ENCODE measurements around the gene S100A11.
"Not testable (repeated sequence)": the region's sequence is repeated elsewhere in the genome, so short reads cannot be mapped to it uniquely, and the experiment has no call there.

The S100A11 gene

DNA sequence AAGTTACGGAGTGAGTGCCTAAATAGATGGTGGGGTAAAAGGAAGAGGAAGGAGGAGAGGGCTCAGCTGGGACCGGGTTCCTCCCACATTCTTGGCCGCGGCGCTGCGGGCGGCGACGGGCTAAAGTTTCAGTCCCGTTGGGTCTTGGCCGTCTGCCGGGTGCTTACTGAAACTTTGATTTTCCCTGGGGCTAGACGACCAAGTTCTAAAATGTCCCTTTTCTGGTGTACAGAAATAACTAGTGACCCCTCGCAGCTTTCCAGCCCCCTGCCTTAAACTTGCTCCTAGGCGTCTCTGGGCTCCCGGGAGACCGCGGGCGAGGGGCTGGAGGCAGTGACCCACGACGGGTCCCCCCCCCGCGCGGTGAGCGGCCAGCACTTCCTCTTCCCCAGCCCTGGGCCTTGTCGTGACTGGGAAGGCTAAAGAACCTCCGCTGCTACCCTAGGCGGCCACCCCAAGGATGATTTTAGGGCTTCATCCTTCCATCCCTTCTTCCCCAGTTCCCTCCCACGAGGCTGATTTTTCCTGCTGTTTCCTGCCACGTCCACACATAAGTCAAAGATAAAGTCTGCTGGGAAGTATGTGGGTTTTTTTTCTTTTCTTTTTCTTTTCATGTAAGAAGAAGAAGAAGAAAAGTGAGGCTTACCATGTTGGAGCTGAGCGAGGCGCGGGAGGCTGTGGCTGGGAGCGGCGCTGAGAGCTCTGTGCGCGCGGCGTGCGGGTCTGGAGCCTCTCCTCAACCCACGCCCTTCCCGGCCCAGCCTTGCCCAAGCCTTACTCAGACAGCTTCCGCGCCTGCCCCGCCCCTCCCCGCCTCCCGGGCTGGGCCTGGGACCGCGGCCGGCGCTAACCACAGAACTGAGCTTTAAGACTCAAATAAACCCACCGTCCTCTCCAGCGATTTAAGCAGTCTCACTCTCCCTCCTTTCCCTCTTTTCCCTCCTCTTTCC lies at the start of gene S100A11:
S100A11 (minus strand) TSS at position 738 of the 950 bp plus-strand sequence; CDS start at position 649, 89 bp downstream.
- no peak for DNase-seq

- DNase-seq = no peak
Observed at GRCh38 chr1:152084853-152085252, 48.0 kb upstream of the S100A11 start.

- DNase-seq = not testable (repeated sequence)
Observed at GRCh38 chr1:152081026-152081425, 44.2 kb upstream of the S100A11 start.

DNA sequence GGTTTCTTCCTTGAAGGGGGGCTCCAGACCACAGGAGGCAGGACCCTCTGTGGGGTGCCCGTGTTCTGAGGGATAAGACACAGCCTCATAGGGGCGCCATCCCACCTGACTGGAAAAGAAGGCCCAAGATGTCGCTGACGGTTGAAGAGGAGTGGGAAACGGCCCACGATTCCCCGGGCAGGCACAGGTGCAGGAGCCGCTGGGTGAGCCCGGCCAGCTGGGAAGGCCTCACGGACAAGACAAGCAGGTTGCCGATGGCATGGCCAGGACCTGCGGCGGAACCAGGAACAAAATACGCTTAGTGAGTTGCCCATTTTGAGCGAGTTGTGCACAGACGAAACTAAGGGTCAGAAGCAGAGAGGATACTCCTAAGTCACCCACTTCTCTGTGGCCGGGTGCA lies 43.7 kb upstream of the S100A11 start:
- DNase-seq = not testable (repeated sequence)

DNA sequence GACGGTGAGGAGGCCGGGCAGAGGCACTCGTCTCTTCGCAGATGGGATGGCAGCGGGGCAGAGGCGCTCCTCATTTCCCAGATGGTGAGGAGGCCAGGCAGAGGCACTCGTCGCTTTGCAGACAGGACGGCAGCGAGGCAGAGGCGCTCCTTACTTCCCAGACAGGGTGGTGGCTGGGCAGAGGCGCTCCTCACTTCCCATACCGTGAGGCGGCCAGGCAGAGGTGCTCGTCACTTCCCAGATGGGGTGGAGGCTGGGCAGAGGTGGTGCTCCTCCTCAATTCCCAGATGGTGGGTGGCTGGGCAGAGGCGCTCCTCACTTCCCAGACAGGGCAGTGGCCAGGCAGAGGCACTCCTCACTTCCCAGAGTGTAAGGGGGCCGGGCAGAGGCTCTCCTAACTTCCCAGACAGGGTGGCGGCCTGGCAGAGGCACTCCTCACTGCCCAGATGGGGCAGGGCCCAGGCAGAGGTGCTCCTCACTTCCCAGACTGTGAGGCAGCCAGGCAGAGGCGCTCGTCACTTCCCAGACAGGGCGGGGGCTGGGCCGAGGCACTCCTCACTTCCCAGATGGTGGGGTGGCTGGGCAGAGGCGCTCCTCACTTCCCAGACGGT lies 42.1 kb upstream of the S100A11 start:
- DNase-seq = no peak

DNA sequence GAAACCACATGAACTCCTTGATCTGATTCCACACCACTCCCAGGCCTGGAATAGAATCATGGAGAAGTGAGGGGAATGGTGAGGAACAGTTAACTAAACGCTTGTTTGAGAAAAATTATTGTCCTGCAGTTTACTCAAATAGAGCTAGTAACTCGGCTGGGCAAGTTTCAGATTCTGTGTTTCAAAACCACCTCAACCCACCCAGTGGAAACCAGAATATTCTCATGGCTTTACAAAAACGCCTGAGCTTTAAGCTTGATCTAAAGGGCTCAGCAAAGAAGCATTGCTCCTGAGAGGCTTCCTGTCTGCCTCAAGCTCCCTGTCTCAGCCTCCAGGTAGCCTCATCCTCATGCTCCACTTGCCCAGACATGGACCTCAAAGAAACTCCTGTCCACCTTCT lies 35.5 kb upstream of the S100A11 start:
- DNase-seq = no peak

DNA sequence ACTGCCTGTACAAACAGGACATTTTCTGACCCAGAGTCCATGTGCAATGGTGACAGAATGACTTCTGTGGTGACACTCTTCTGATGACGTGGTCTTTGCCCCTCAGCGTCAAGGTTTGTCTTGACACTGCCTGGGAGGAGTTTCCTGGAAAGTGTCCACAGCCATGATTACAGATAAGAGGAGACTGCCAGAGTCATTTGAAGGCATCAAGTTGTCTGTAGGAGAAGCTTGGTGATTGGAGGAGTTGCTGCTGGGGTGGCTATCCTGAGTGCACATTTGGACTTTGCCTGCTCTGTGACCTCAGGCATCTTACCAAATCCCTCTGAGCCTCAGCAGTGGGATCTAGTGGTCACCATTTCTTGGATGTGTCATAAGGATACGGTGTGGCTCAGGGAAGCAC lies 34.3 kb upstream of the S100A11 start:
- no peak for DNase-seq

- DNase-seq = no peak
Observed at GRCh38 chr1:152067929-152068328, 31.1 kb upstream of the S100A11 start.

GRCh38 chr1:152067150-152067549 lies 30.3 kb upstream of the S100A11 start:
- no peak for DNase-seq

- DNase-seq = no peak
Observed at GRCh38 chr1:152061952-152062351, 25.1 kb upstream of the S100A11 start.

DNA sequence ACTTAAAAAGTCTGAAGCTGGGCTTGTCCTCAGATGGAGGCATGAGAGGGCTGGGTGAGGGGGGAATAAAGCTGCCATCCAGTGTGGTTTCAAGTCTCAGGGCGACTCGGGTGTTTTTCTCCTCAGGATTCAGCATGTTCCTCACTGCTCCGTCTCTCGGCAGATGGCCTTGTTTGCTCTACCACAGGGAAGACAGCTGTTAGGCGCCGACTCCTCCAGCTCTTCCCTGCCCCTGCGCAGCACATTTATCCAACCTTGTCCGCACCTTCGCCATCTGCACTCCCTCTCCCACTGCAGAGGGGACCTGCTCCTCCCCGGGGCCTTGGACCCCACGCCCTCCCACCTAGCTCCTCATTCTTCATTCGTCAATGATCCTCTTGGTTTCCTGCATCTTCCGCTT lies 16.6 kb upstream of the S100A11 start:
- DNase-seq = peak; percentile 66

DNA sequence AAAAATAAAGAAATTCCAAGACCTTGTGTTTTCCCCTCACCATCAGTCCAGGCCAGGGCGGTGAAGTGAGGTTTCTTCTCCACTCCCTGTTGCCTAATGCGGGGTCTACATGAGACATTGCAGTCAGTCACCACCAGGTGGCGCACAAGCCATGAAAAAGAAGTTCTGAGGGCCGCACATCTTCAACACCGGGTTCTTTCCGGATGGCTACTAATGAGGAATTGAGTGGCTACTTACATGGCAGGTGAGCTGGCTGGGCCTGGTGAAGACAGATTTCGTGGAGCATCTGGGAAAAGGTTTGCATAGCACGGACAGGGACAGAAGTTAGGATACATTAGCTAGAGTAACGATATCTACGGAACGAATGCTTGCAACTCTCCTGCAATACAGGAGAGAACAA lies 15.8 kb upstream of the S100A11 start:
- peak; percentile 59 for DNase-seq

GRCh38 chr1:152050886-152051675 lies 14.3 kb upstream of the S100A11 start:
- no peak for DNase-seq

GRCh38 chr1:152049291-152050083 lies 12.7 kb upstream of the S100A11 start:
- no peak for DNase-seq

DNA sequence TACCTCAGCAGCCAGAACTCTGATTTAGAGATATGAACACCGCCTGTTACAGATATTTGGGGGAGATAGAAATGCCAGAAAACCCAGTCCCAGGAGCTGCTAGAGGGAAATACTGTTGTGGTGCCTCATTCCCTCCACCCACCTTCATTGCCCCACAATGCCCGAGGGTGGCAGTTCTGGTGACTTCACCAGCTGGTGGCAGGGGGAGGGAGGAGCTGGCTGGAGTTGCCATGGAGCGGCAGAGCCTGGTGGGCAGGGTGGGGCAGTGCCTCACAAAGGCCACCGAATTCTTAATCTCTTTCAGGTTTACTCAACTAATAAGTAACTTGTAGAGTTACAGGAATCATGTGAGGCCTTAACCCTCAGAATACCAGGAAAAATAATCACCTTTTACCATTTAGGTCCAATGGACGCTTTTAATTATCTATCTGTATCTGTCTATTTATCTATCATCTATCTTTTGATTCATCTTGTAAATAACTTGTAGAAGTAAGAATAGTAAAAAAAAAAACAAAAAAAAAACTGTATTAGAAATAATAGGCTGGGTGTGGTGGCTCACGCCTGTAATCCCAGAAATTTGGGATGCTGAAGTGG lies 11.7 kb upstream of the S100A11 start:
- DNase-seq = no peak

DNA sequence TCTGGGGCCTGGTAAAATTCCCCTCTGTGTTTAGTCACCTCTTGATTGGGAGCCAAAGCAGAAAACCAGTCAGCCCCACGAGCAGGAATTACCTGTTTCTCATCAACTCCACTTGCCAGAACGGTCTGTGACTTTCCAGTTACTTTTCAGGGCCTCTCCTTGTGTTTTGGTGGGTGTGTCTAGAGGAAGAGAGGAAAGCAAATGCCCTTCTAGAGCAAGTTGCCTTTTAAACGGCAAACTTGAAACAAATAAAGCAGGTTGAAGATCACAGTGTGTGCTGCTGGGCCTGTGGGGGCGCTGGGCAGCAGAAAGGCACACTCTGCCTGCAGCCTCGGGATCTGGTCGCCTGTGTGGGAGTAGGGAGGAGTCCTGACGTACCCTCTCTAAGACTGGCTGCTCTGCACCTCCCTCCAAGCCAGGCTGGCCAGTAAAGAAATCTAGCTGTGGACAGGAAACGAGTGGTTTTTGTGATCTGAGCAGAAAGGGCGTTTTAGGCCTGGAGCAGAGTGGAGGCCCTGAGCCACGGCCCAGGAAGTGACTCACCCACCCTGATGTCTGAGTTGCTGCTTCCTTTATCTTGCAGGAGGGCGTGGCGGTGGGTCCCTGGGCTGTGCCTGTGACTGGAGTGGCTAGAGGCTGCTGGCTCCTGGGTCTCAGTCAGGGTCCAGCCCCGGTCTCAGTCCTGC lies 11.1 kb upstream of the S100A11 start:
- DNase-seq = peak; percentile 55

DNA sequence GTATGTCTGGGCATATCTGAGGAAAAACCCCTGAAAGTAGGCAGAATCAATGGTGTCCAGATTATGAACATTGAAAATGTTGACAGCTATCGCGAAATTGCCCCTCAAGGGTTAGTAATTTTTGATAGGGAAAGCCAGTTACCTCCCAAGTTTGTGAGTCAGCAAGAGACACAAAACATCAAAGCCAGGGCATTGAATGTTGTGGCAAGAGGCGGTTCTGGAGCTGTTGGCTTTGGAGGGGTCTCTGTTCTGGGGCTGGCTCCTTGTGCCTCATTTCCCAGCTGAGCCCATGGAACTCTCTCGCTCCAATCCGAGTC lies 10.6 kb upstream of the S100A11 start:
- no peak for DNase-seq

DNA sequence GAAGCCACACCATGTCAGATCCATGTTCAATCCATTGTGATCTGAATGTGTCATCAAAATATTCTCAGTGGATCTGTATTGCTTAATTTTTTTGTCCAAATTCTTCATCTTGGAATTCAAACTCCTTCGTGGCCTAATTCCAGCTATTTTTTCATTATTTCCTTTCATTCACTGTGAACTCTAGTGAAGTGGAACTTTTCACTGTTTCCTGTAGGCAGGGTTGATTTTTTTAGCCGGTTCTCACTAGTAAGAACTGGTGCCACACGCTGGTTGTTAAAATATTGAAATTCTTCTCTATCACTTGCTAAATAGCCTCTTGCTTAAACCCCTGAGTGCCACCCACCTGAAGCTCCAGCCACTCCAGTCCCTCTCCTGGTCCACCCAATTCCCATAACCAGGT lies 7.6 kb upstream of the S100A11 start:
- no peak for DNase-seq

DNA sequence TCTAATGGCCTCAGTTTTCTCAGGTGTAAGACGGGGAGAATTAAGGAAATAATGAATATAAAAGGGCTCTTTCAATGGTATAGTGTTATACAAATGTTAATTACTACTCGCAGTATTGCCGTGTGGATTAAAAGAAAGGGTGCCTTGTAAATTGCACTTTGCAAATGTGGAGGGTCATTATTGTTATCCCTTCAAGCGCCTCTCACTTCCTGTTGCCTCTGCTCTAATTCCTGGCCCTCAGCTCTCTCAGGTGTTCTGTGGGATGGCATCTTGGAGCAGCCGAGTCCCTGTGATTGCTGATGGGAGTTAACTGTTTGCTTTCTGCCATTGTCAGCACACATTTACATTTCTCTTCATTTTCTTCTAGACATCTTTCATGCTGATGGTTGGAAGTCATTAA lies 7.1 kb upstream of the S100A11 start:
- DNase-seq = no peak

DNA sequence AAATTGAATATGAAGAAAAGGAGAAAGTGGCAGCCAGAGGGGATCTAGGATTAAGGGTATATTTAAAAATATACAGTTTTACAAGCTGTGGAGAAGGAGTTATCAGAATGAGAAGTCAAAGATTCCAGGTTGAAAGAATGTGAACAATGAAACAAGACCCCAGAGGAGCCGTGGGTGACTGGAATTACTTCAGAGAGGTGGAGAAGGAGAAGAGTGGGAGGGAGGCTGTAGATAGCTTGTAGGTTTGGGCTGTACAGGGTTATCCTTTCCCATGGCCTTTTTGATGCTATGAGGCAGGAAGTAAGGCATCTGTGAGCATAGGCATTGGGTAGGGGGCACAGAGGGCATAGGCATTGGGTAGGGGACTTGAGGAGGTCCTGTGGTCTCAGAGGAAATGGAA lies 5.2 kb upstream of the S100A11 start:
- no peak for DNase-seq

- no peak for DNase-seq
Observed at GRCh38 chr1:152039886-152040285, 3.1 kb upstream of the S100A11 start.

GRCh38 chr1:152039461-152039860 lies 2.7 kb upstream of the S100A11 start:
- no peak for DNase-seq

All from NCI-H446 treated with DMSO at 0.1 percent for 48 hours (cell line).